Heart left ventricle (tissue), 16 donors: Measurements from ENCODE around the gene NCEH1. TPM values are rescaled to one million over a fixed set of nuclear protein-coding genes. Genes with fewer than 3 reads are reported as not detected.

Experiments used
- ATAC-seq, 4 donors: fragments of 200-7000 bp; cut with Tn5 transposase; one replicate each; pipeline ENCODE4 v1.9.1; 2020 to 2022; ENCODE audit warnings: moderate library complexity in 4 of 4, mild to moderate bottlenecking in 3 of 4, moderate number of reproducible peaks in 1 of 4
- DNase-seq, 5 donors: peaks; one replicate each; pipeline ENCODE4 v3.0.0-alpha.2; 2020
- H3K27ac ChIP-seq, 12 donors: fragments of 200-600 bp; sonication (generic) in 4 of 12; one replicate each; pipeline versions ENCODE4 v1.5.0 to v1.8.0; 2016 to 2022; ENCODE audit warnings: mild to moderate bottlenecking in 2 of 12
- H3K27me3 ChIP-seq, 9 donors: fragments of 200-600 bp; sonication (generic) in 2 of 9; one replicate each; pipeline versions ENCODE4 v1.5.1 to v1.8.0; 2016 to 2022; ENCODE audit warnings: mild to moderate bottlenecking in 3 of 9
- H3K36me3 ChIP-seq, 9 donors: fragments of 200-600 bp; sonication (generic) in 2 of 9; one replicate each; pipeline versions ENCODE4 v1.5.0 to v1.8.0; 2018 to 2022; ENCODE audit warnings: mild to moderate bottlenecking in 2 of 9
- H3K4me1 ChIP-seq, 12 donors: fragments of 200-600 bp; sonication (generic) in 4 of 12; one replicate each; pipeline versions ENCODE4 v1.5.0 to v1.8.0; 2016 to 2022; ENCODE audit warnings: mild to moderate bottlenecking in 3 of 12
- H3K4me3 ChIP-seq, 12 donors: fragments of 200-600 bp; sonication (generic) in 4 of 12; one replicate each; pipeline versions ENCODE4 v1.5.0 to v1.8.0; 2017 to 2022; ENCODE audit warnings: mild to moderate bottlenecking in 9 of 12, moderate library complexity in 4 of 12
- H3K9me3 ChIP-seq, 12 donors: fragments of 200-600 bp; sonication (generic) in 4 of 12; one replicate each; pipeline versions ENCODE4 v1.5.0 to v1.8.0; 2016 to 2022; ENCODE audit warnings: mild to moderate bottlenecking in 1 of 12
- CTCF ChIP-seq, 12 donors: fragments of 200-600 bp; sonication (generic) in 4 of 12; IDR thresholded peaks; one replicate each; pipeline versions ENCODE4 v1.5.0 to v1.8.0; 2018 to 2022; ENCODE audit warnings: antibody characterized with exemption in 12 of 12, mild to moderate bottlenecking in 5 of 12
- POLR2A ChIP-seq, 2 donors: fragments of 450-650 bp; IDR thresholded peaks; one replicate each; pipeline ENCODE4 v1.6.1; 2017; ENCODE audit warnings: antibody characterized with exemption in 2 of 2, mild to moderate bottlenecking in 2 of 2, moderate library complexity in 2 of 2
- WGBS, 4 donors: extraction: QIAGEN DNeasy Blood & Tissue Kit in 2 of 4; methylation state at CpG; one replicate each; pipeline versions ENCODE4 v1.1.5 to v1.1.7; 2013 to 2018; 5-methylcytosine and 5-hydroxymethylcytosine counted together
- intact Hi-C, 10 donors: fragments of 100-400 bp; cut with DNase I; formaldehyde crosslinking; loops; one replicate each; pipeline versions ENCODE4 v1.11.1 to v1.14.2; 2022
- polyA plus RNA-seq, 2 donors: library from polyadenylated mRNA; stranded (reverse); fragments of 200-250 nt; gene quantifications; one replicate each; pipeline ENCODE4 v1.2.3, GENCODE V29; 2013
- total RNA-seq, 9 donors: library from RNA; depleted of rRNA in 2 of 9; stranded (reverse); fragments of >200 nt in 2 of 9; fragmentation: NEBNext Ultra II Directional in 3 of 9; extraction: Animal tissue kit (Norgen Biotek cat#: 25700) in 3 of 9; gene quantifications; one replicate each; pipeline versions ENCODE4 v1.1.0 to v1.2.4, GENCODE V29; 2016 to 2023
- donor health status: ischemic (EF 13 %, LVEDD 7.1; RV severe dilation, severe dysfunction).
- donor health status: healthy with polysubstance abuse.
- donor health status: DM: no; HTN: yes; CAD: no.
- donor health status: DM: no; HTN: no; CAD: no.
- donor health status: ischemic (EF 25% LVEDD 6.9; RV normal size, moderate dysfunction).
- donor health status: ischemic (EF 25% LVEDD 5.7; RV mildly dilated, moderate dysfunction).
- donor health status: healthy.
- donor health status: DM: yes; HTN: yes; CAD: no.
- donor health status: ischemic (EF 35%, LVEDD 5.7; RV mildly dilated, moderate dysfunction).
- donor health status: nonischemic (EF 11% LVEDD 7.7; RV severe dilation, severe dysfunction).
- donor health status: DM: yes; HTN: yes; CAD: no.
- donor health status: PGD.
- donor health status: ischemic (EF 29% LVEDD 5.4; RV normal size, mild dysfunction).
- donor health status: nonischemic (EF 23%, LVEDD 6.1; RV moderate dilation, normal function).

NCEH1 gene
- total and polyA plus RNA-seq, 11 donors: 10.9 to 72.7 (median 50.1) TPM

GRCh38 chr3:172680684-172681083 lies 30.2 kb downstream of the NCEH1 start:
- peak in 1 of 5 donors; percentile 43 for DNase-seq
- Histone ChIP-seq H3K4me1 (peaks cover 0 to 32% (median 15%) of the 10 kb centered on the region in 12 donors), H3K4me3 (no peak overlapping the region), H3K27me3 (no peaks in the 10 kb centered on the region), H3K36me3 (no peaks in the 10 kb centered on the region), H3K9me3 (no peaks in the 10 kb centered on the region), H3K27ac (peak overlapping the region in 2 of 12 donors; percentile 14 to 54)
- 85 to 93% (median 87%) methylated on average over 7 of the region's 7 CpGs for WGBS, 4 donors
- intact Hi-C loops: no loop called here
- TF ChIP-seq POLR2A (IDR thresholded peaks at IDR 0.05): no peak
- TF ChIP-seq CTCF (IDR thresholded peaks at IDR 0.05): no peak
- ATAC-seq: peak in 2 of 4 donors; percentile 23 to 53

- no peaks in the 10 kb centered on the region for H3K27me3 ChIP-seq
- no peaks in the 10 kb centered on the region for H3K9me3 ChIP-seq
- no peak overlapping the region for H3K4me3 ChIP-seq
- WGBS, 4 donors: 93 to 95% (median 94%) methylated on average over 5 of the region's 5 CpGs
- TF ChIP-seq CTCF (IDR thresholded peaks at IDR 0.05): no peak
- no peak for TF ChIP-seq POLR2A (IDR thresholded peaks at IDR 0.05)
- intact Hi-C loops: loop anchor here in 4 of 10 donors (5.0 to 10.0 kb wide), 2 partner anchors 33 to 65 kb away; partner anchors contain the start of gene NCEH1 (in 3 of the 4)
- peaks cover 0 to 35% (median 15%) of the 10 kb centered on the region in 12 donors for H3K4me1 ChIP-seq
- ATAC-seq: no peak
- no peak overlapping the region for H3K27ac ChIP-seq
- DNase-seq: no peak
- H3K36me3 ChIP-seq: no peaks in the 10 kb centered on the region
Observed at GRCh38 chr3:172679599-172679998, 31.3 kb downstream of the NCEH1 start.

GRCh38 chr3:172678068-172678467 lies 32.8 kb downstream of the NCEH1 start:
- H3K27me3 ChIP-seq: no peaks in the 10 kb centered on the region
- no peaks in the 10 kb centered on the region for H3K36me3 ChIP-seq
- H3K4me3 ChIP-seq: no peak overlapping the region
- peak overlapping the region in 9 of 12 donors; percentile 7 to 83 (median 73) for H3K27ac ChIP-seq
- ATAC-seq (peak in 1 of 4 donors; percentile 14), DNase-seq (no peak)
- TF ChIP-seq POLR2A (IDR thresholded peaks at IDR 0.05) (no peak), CTCF (IDR thresholded peaks at IDR 0.05) (no peak)
- no peaks in the 10 kb centered on the region for H3K9me3 ChIP-seq
- H3K4me1 ChIP-seq: peaks cover 0 to 46% (median 19%) of the 10 kb centered on the region in 12 donors
- intact Hi-C loops: loop anchor here in 4 of 10 donors (5.0 to 10.0 kb wide), 2 partner anchors 34 to 67 kb away; partner anchors contain the start of gene NCEH1 (in 3 of the 4)
- WGBS, 4 donors: 32 to 55% (median 36%) methylated on average over 1 of the region's 1 CpG

- peaks cover 0 to 54% (median 21%) of the 10 kb centered on the region in 12 donors for H3K4me1 ChIP-seq
- 72 to 75% (median 73%) methylated on average over 21 of the region's 21 CpGs for WGBS, 4 donors
- no peak overlapping the region for H3K4me3 ChIP-seq
- peak; percentile 54 to 78 (median 70) for ATAC-seq
- no peaks in the 10 kb centered on the region for H3K27me3 ChIP-seq
- no peaks in the 10 kb centered on the region for H3K36me3 ChIP-seq
- no peaks in the 10 kb centered on the region for H3K9me3 ChIP-seq
- TF ChIP-seq CTCF (IDR thresholded peaks at IDR 0.05) (no peak), POLR2A (IDR thresholded peaks at IDR 0.05) (no peak)
- intact Hi-C loops: loop anchor here in 6 of 10 donors (2.0 to 10.0 kb wide), 4 partner anchors 32 to 68 kb away; partner anchors contain the start of gene NCEH1 (in 4 of the 6)
- DNase-seq: peak in 3 of 5 donors; percentile 16 to 58 (median 48)
- H3K27ac ChIP-seq: peak overlapping the region; percentile 3 to 83 (median 75)
Observed at GRCh38 chr3:172676196-172676922, 34.5 kb downstream of the NCEH1 start.
